Osteocyte (in vitro differentiated cells): Measurements from ENCODE around the gene ITGA6. TPM values are rescaled to one million over a fixed set of nuclear protein-coding genes. Genes with fewer than 3 reads are reported as not detected.
A peak's percentile ranks its signal among the peaks of the same experiment; 100 is the strongest.

Experiments
- DNase-seq: peaks from one replicate; pipeline ENCODE4 v3.0.0; 2021; ENCODE audit warnings: mixed read lengths; ENCODE audit not compliant: unreplicated experiment; ENCODE audit errors: extremely low spot score
- H3K27ac Mint-ChIP-seq: one replicate; pipeline ENCODE4 v1.8.0; 2021; ENCODE audit warnings: mild to moderate bottlenecking, mixed read lengths; ENCODE audit not compliant: unreplicated experiment
- H3K27me3 Mint-ChIP-seq: one replicate; pipeline ENCODE4 v1.8.0; 2021; ENCODE audit warnings: mixed read lengths; ENCODE audit not compliant: unreplicated experiment
- H3K36me3 Mint-ChIP-seq: one replicate; pipeline ENCODE4 v1.8.0; 2021; ENCODE audit warnings: mixed read lengths; ENCODE audit not compliant: unreplicated experiment
- H3K4me1 Mint-ChIP-seq: one replicate; pipeline ENCODE4 v1.8.0; 2021; ENCODE audit warnings: mixed read lengths; ENCODE audit not compliant: unreplicated experiment
- H3K4me3 Mint-ChIP-seq: one replicate; pipeline ENCODE4 v1.8.0; 2021; ENCODE audit warnings: mild to moderate bottlenecking, moderate library complexity, mixed read lengths; ENCODE audit not compliant: unreplicated experiment
- H3K9me3 Mint-ChIP-seq: one replicate; pipeline ENCODE4 v1.8.0; 2021; ENCODE audit warnings: mixed read lengths; ENCODE audit not compliant: unreplicated experiment
- CTCF ChIP-seq: fragments of 200-600 bp; sonication (generic); IDR thresholded peaks from 2 replicates; pipeline ENCODE4 v1.5.0; 2021; ENCODE audit warnings: antibody characterized with exemption, mild to moderate bottlenecking, moderate library complexity
- total RNA-seq: library from RNA; stranded (reverse); gene quantifications from 2 replicates; pipeline ENCODE4 v1.2.1, GENCODE V29; 2021

ITGA6 gene
- total RNA-seq, 1 donor from 2014 or later = 4.2 TPM

- H3K4me3 Mint-ChIP-seq = peak overlapping the region; percentile 68
- H3K9me3 Mint-ChIP-seq = no peaks in the 10 kb centered on the region
- H3K36me3 Mint-ChIP-seq = no peaks in the 10 kb centered on the region
- H3K27me3 Mint-ChIP-seq = peaks cover 19% of the 10 kb centered on the region
- no peak for TF ChIP-seq CTCF
- DNase-seq = no peak
- no peak overlapping the region for H3K27ac Mint-ChIP-seq
- H3K4me1 Mint-ChIP-seq = peaks cover 13% of the 10 kb centered on the region
Observed at GRCh38 chr2:172426635-172427255, 641 bp upstream of the ITGA6 start.

GRCh38 chr2:172427990-172428831 is 825 bp downstream of the ITGA6 start:
- Mint-ChIP-seq H3K4me1 (peaks cover 13% of the 10 kb centered on the region), H3K27me3 (peaks cover 12% of the 10 kb centered on the region), H3K36me3 (no peaks in the 10 kb centered on the region), H3K9me3 (no peaks in the 10 kb centered on the region), H3K4me3 (peak overlapping the region; percentile 78), H3K27ac (no peak overlapping the region)
- no peak for TF ChIP-seq CTCF
- no peak for DNase-seq

- H3K27ac Mint-ChIP-seq = no peak overlapping the region
- no peak for TF ChIP-seq CTCF
- no peaks in the 10 kb centered on the region for H3K36me3 Mint-ChIP-seq
- no peak for DNase-seq
- peaks cover 12% of the 10 kb centered on the region for H3K27me3 Mint-ChIP-seq
- no peaks in the 10 kb centered on the region for H3K9me3 Mint-ChIP-seq
- peak overlapping the region; percentile 78 for H3K4me3 Mint-ChIP-seq
- H3K4me1 Mint-ChIP-seq = peaks cover 13% of the 10 kb centered on the region
Observed at GRCh38 chr2:172428832-172429210, 1.4 kb downstream of the ITGA6 start.

GRCh38 chr2:172429301-172429968 is 2.0 kb downstream of the ITGA6 start:
- Mint-ChIP-seq H3K27ac (peak overlapping the region; percentile 19), H3K9me3 (no peaks in the 10 kb centered on the region), H3K4me3 (peak overlapping the region; percentile 78), H3K27me3 (peaks cover 12% of the 10 kb centered on the region), H3K36me3 (no peaks in the 10 kb centered on the region), H3K4me1 (peaks cover 13% of the 10 kb centered on the region)
- TF ChIP-seq CTCF = no peak
- no peak for DNase-seq

GRCh38 chr2:172430027-172430426 is 2.6 kb downstream of the ITGA6 start:
- DNase-seq = no peak
- no peak overlapping the region for H3K4me3 Mint-ChIP-seq
- H3K27ac Mint-ChIP-seq = no peak overlapping the region
- peaks cover 13% of the 10 kb centered on the region for H3K4me1 Mint-ChIP-seq
- peaks cover 12% of the 10 kb centered on the region for H3K27me3 Mint-ChIP-seq
- no peaks in the 10 kb centered on the region for H3K9me3 Mint-ChIP-seq
- no peak for TF ChIP-seq CTCF
- H3K36me3 Mint-ChIP-seq = no peaks in the 10 kb centered on the region
